Pulmonary artery endothelial cell (primary cell): ENCODE data around the gene RSPO1. TPM values are rescaled to one million over a fixed set of nuclear protein-coding genes. Genes with fewer than 3 reads are reported as not detected.
"Not testable (repeated sequence)": the region's sequence is repeated elsewhere in the genome, so short reads cannot be mapped to it uniquely, and the experiment has no call there.

Experiments
- DNase-seq: peaks from one replicate; pipeline ENCODE4 v3.0.0-alpha.2; 2011; ENCODE audit warnings: low read depth, low spot score
- total RNA-seq: library from RNA; depleted of rRNA; stranded (reverse); fragments of >200 nt; gene quantifications from 2 replicates; pipeline ENCODE4 v1.2.3, GENCODE V29; 2014

Gene RSPO1, protein sequence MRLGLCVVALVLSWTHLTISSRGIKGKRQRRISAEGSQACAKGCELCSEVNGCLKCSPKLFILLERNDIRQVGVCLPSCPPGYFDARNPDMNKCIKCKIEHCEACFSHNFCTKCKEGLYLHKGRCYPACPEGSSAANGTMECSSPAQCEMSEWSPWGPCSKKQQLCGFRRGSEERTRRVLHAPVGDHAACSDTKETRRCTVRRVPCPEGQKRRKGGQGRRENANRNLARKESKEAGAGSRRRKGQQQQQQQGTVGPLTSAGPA
- not detected in 2 replicates for total RNA-seq

DNA sequence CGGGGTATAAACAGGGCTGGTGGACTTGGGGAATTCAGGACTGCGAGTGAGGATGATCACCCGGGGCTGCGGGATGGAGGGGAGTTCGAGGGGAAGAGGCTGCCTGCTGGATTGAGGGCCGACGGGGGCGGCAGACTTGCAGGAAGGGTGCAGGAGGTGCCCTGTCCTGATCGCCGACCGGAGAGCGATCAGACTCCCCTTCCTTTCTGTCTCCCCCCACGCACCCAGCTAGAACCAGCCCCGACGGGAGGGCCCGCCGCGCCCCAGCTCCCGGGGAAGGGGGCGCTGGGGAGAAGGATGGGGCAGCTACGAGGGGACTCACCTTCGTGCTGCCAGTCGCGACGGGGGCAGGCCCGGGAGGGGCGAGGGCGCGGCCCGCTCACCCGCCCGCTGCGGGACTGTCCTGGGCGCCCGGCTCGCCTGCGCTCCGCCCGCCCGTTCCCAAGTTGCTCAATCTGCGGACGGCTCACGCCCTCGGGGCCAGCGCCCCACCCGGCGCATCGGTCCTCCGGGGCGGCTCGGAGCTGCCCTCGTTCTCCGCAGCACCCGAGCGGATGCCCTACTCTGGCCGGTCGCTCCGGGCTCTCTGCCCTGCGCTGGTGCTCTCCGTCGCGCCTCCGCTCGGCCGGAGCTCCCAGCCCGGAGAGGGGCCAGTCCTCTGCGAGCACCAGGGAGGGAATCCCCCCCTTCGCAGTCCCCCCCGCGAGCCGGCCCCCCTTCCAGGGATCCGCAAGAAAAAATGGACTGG lies at the start of gene RSPO1:
TSS of gene RSPO1 (minus strand) at position 649 of the 748 bp plus-strand sequence. CDS start 5,231 bp downstream, outside the sequence.
- DNase-seq, result no peak

DNA sequence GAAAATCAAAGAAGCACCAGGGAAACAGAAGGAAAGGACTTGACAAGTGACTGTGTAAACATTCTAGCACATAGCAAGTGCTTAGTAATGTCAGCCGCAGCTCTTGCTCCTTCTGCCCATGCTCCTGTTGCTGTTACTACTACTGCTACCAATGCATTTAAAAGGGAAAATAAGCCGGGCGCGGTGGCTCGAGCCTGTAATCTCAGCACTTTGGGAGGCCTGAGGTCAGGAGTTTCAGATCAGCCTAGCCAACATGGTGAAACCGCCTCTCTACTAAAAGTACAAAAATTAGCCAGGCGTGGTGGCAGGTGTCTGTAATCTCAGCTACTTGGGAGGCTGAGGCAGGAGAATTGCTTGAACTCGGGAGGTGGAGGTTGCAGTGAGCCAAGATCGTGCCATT lies 49.5 kb upstream of the RSPO1 start:
- not testable (repeated sequence) for DNase-seq

DNA sequence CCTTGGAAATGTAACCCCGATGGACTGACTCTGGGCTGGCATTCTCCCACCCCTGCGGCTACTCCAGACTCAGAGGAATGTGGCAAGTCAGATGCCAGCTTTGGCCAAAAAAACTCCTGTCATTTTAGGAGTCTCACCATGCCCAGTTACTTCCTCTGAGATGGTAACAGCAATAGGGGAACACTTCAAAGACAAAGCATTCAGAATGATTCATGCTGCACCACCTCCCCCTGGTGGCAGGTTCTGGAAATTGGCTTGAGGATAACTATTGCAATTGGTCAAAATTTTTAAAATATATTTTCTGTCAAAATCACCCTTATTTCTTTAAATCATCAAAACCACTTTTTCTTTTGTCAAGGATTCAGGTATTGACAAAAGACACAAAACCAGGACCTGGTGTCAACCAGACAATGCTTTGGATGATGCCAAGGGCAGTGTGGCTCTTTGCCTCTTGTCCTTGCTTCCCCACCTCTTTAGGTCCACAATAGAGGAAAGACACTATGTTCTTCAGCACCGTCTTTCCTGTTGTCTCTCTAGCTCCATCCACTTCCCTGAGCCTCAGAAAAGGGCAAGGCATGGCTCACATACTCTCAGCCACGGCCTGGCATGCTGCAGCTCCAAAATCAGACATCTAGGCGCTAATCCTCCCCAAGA lies 47.8 kb upstream of the RSPO1 start:
- DNase-seq, result no peak

DNA sequence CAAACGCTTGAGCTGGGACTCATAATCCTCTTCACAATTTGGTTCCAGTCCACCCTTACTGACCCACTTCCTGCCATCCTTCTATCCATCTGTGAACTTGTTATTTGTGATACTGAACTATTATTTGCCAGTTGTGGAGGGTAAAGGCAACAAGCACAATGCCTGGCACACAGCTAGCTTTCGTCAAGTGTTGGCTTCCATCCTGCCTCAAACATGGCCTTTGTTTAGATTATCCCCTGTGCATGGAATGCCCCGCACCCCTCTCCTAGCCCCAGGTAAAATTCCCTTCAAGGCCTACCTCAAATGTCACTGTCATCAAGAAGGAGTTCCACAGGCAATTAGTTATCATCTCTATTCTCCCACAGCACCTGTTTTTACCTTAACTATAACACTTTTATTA lies 46.2 kb upstream of the RSPO1 start:
- no peak for DNase-seq

DNA sequence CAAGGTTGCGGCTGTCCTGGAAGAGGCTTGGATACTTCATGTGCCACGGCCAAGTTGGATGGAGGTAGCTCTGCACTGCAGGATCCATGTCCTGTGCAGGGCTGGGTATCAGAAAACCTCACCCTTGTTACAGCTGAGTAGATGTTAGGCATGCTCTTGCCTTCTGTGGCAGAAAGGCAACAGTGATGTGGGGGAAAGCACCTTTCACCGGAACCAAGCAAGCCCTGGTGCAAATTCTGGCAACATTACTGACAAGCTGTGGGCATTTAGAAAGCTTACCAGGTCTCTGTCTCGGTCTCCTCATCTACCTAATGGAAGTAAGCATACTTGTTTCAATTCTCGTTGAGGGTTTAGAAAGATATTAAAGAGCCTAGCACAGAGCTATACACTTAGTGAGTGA lies 43.1 kb upstream of the RSPO1 start:
- DNase-seq, result no peak

DNA sequence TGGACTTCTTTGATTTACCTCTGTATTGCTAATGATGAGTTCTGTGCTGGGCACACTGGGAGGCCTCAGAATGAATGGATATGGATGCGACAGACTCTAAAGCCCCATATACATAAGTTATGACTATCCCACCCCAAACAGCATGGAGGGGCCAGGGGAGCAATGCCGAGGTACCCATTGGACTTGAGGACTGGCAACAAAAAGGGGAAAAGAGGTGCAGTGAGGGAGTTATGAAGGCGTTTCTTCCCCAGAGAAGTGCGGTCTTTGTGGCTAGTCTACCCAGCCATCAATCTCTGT lies 42.4 kb upstream of the RSPO1 start:
- no peak for DNase-seq

DNA sequence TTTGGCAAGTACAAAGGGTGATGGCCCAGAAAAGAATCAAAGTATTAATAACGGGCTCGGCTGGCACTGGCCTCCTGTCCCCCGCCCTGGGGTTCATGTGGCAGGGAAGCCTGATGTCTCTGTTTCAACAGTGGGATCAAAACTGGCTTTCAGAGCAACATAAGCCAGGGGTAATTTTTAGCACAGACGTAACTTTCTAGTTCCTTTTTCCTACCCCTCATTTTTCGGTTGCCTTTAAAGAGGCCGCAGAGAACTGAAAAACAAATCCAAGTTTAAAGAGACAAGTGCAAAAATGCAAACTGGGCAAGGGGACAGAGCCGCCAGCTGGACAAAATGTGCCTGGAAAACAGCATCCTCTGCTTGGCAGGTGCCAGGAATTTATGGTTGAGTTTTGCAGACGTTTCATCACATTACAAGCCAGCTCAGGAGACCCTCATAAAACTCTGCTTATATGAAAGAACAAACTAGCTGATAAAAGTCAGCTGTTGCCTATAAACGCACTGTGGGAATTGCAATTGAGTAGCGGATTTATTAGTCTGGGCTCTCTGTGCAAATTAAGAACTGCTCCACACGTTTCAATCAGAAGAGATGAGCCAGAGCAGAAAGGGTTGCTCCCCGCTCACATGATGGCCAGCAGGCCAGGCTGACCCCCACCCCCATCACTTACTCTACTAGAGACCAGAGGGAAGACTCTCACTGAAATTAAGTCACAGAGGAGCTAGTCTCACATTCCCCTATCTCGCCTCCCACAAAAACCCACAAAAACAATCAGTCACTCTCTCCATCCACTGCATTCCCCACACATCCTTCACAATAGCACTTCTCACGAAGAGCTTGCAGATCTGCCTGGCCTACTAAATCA lies 41.8 kb upstream of the RSPO1 start:
- DNase-seq, result no peak

DNA sequence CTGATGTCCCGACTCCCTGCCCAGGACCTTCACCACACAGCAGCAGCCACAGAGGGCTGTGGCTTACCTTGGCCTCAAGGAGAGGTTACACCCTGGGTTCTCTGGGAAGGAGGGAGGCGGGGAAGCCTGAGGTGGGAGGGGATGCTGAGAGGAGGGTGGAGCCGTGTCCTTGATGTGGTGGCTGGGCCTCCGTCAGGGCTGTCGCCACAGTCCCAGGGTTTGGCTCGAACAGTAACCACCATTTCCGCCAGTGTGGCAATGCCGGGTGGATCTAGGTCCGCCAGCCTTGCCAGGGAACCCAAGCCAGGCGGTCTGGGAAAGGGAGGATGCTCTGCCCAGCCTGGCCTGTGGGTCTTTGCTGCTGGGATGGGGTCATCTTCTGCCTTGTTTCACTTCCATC lies 39.2 kb upstream of the RSPO1 start:
- no peak for DNase-seq

DNA sequence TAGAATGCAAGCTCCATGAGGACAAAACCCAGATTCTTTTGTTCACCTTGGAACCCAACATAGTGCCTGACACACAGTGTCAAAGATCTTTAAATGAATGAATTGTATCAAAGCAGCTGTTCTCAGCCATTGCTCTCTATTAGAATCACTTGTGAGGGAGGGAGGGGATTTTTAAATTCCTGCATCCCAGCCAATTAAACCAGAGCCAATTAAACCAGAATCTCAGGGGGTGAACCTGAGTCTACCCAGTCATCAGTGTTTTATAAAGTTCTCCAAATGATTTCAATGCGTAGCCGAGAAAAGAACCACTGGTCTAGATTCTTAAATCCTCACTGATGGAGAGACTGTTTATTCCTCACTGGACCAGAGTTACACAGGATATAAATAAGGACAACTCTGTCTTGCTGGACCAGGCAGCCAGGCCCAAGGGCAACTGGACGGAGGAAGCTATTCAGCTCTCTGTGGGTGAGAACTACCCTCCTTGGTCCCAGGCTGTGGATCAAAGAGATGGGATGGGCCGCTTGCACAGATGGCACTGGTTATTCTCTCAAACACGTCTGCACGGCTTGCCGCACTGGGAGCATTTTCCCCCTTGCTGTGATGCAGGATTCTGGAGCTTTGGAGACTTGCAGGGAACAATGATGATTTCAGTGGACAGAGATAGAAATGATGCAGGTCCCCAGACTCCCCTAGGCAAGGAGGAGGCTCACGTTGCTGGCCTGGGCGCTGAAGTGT lies 37.6 kb upstream of the RSPO1 start:
- DNase-seq, result no peak

DNA sequence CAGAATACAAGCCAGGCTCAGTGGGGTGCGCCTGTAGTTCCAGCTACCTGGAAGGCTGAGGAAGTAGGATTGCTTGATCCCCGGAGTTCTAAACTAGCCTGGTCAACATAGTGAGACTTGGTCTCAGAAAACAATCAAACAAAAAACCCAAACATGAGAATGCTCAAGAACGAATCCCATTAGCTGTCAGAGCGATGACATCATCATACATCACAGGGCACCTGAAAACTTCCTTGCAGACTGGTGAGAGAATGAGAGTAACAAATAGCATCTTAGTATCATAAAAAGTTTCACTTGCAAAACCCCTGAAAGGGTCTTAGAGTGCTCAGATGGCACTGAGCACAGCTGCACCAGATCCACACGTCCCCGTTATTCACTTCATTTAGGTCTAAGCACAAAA lies 36.6 kb upstream of the RSPO1 start:
- no peak for DNase-seq

DNA sequence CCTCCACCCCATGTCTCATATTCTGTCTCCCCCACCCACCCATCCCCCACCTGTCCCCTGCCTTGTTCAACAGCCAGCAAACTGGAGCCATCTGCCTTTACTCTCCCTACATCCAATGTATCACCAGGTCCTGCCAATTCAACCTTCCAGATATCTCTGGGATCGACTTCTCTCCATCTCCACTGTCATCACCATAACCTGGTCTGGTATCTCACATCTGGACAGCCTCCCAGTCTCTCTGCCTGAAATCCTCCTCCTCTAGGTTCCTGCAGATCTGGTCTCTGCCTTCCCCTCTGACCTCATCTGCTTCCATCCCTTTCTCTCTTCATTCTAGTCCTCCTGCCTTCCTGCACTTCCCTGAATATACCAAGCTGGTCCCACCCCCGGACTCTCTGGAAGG lies 35.4 kb upstream of the RSPO1 start:
- no peak for DNase-seq

DNA sequence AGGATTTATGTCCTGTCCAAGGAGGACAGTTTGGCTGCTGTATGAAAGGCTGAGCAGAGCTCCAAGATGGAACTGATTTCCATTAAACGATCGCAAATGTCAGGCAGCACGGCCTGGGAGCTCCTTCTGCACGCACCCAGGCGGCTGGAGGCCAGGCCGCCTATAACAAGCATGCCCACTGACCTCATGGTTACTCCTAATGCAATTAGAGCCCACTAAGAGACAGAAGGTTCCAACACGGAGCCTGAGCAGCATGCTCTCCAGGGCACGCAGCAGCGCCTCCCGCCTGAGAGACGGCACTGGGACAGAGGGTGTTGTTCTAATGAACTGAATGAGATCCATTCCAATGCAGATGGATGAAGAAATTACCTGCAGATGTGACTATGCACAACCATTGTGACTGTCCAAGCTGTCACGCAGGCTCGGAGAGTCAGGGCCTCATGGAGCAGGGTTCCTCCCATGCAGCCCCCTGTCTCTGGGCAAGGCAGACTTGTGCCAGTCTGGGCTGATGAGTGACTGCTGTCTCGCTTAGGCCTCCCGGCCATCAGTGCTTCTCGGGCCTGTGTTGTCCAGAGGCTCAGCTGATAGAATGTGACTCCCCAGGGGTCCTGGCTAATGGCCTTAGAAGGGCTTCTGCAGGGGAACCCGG lies 32.5 kb upstream of the RSPO1 start:
- no peak for DNase-seq

DNA sequence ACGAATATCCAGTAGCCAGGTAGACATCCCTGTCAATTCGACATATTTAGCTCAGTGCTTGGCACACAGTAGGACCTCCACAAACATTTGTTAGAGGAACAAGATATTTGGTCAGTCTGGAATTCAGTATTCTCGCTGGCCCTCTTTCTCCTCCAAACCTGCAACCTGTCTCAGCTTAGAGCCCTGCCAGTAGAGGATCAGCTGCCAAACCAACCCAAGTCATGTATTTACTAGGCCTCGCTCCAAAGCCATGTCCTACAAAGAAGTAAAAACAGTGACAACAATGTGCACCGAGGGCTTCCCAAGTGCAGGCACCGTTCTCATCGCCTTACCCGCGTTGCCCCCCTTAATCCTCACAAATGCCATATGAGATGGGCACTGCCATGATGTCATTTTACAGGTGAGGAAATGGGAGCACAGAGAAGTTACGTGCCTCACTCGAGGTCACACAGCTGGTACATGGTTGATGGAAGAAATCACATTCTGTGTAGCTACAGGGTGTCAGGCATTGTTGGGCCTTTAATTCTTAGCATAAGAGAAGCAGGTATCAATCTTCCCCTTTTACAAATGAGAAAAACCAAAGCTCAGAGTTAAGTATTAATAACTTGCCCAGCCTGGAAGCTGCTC lies 31.7 kb upstream of the RSPO1 start:
- no peak for DNase-seq

DNA sequence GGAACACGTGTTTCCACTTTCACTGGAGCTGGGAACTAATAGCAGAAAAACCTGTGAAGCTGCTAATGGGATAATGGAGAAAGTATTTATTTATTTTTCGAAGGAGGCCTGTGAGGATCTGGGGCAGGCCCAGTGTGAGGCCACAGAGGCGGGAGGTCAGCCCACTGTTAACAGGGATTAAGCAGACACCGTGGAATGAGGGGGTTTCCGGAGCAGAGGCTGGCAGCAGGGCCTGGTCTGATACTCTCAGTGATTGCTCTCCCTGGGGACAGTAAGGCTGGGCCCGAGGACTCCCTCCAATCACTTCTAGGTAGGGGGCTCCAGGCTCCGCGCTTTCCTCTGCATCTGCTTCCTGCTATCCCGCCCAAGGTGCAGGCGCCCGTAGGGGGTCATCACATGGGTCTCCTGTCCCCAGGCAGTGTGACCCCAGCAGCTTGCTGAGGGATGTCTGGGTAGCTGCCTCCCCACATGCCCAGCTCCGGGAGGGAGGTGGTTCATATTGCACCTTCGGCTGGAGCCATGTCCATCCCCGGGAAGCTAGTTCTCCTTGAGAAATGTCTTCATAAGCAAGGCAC lies 28.8 kb upstream of the RSPO1 start:
- no peak for DNase-seq

DNA sequence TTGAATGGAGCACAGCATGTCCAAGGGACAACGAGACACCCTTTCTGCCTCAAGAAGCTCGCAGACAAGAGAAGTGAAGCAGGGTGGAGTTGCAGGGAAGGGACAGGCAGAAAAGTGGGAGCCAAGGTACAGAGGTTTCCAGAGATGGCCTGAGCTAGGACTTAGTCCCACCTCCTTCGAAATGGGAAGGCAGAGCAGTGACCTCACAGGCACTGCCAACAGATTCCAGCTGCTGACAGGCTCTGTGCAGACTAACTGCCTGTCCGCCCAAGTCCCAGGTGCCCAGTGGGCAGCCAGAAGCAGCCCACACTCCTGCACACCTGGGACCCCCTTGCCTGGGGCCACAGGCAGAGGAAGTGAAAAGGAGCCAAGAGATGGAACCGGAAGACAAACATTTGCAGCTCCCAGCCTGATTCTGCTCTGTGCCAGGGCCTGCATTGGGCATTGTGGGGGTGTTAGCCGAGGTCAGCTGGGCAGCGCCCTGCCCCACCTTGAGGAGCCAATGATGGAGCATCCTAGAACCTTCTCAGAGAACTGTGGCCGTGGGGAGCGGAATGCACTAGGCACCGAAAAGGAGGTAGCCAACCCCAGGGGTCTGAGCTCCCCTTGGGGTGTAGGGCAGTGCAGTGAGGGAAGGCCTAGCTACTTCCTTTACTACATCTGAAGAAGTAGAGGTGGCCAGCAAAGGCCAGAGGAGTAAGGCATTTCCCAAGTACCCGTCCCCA lies 27.5 kb upstream of the RSPO1 start:
- no peak for DNase-seq

DNA sequence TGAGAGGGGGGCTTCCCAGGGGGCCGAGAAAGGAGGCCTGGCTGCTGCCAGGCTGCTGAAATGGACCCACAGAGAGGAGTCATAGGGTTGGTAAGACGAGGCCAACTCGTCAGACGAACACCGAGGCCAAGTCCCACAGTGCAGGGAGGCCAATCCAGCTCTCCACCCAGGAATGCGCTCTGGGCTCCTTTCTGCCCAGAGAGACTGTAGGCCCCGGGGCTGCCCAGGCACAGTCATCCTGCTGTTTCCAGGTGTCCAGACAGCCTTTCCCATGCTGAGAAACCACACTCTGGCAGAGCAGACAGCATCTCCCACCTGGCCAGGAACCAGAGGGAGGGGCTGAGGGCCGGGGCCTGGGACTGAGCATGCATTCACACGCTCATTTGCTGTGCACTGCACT lies 26.7 kb upstream of the RSPO1 start:
- no peak for DNase-seq

DNA sequence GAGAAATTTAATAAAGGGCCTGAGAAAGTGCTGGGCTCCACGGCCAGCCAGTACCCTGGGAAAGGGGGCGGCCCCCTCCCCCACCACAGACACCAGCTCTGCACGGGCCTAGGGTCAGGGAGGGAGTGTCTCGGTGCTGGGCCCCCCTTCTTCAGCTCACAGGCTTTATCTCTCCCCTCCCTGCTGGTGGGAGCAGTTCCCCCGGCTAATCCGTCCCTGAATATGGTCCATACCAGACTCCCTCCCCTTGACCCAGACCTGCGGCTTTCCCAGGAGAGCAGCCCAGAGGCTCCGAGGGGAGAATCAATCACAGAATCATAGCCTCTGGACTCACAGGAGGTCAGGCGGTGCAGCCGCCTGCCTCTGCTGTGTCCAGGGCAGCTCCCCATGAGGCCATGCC lies 26.0 kb upstream of the RSPO1 start:
- DNase-seq, result no peak

DNA sequence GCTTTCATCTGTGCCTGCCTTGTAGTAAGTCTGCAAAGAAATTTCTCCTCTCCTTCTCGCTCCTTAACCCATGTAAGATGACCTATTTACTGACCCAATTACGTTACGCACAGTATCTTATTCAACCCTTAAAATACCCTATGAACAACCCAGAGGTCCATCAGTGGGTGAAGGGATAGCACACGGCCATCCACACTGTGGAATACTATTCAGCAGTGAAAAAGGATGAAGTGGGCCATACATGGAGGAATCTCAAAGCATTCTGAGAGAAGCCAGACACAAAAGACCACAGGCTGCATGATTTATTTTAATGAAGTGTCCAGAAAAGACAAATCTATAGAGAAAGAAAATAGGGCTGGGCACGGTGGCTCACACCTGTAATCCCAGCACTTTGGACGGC lies 23.8 kb upstream of the RSPO1 start:
- DNase-seq, result no peak
